RPMI7951 (cell line): ENCODE results near the gene SSH2. TPM values are rescaled to one million over a fixed set of nuclear protein-coding genes. Genes with fewer than 3 reads are reported as not detected.

Experiments
- DNase-seq: peaks from one replicate; pipeline ENCODE4 v3.0.0-alpha.2; 2012; ENCODE audit warnings: low read depth
- total RNA-seq: library from RNA; depleted of rRNA; stranded (reverse); fragments of >200 nt; shearing (Covaris generic); gene quantifications from 2 replicates; pipeline ENCODE4 v1.2.3, GENCODE V29; 2014

SSH2 gene
- total RNA-seq, 1 experiment from 2014 or later: 8.7 TPM

DNA sequence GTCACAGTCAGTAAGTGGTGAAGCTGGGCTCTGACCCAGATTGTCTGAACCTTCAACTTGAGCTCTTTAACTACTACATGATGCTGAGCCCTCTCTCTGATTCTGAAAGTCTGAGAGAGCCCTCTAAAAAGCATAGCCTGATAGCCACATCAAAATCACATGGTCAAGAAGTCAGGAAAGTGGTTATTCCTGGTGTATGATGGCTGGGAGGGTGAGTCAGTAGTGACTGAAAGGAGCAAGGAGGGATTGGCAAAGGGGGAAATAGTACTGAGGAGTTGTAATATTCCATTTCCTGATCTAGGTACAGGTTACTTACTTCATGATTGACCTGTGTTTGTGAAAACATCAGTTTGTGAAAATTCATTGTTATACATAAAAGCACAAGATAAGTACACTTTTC is 89.1 kb downstream of the SSH2 start:
- DNase-seq: peak; percentile 10

DNA sequence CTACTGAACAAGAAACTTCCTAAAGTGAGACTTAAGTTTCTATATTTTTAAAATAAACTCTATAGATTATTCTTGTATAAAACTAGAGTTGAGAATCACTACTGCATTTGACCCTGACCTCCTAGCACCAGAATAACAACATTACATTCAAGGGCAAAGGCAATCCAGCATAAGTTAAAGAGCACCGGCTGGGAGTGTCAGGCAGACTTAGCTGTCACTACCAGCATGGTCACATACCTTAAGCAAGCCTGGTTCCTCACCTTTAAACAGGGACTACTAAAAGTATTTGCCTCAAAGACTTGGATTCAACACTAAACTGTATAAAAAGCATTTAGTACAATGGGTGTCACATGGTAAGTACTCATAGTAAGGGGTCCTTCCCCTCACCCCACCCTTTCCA is 90.4 kb downstream of the SSH2 start:
- no peak for DNase-seq

DNA sequence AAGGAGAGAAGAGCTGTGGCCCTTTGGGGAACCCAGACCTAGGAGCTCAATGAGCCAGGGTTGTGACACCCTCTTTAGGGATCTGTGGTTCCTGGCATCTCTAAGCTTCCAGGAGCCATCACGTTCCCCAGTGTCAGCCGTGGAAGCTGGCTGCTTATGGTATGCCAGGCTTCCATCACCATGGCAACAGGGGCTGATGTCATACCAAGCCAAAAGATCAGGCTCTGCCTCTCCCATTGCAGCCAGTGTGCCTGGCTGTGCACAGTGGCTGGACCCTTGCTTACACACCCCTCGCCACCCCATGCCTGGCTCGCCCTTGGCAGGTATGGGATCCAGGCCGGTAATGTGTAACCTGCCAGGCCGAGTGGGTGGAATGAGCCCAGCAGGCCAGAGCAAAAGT is 91.1 kb downstream of the SSH2 start:
- peak; percentile 29 for DNase-seq

DNA sequence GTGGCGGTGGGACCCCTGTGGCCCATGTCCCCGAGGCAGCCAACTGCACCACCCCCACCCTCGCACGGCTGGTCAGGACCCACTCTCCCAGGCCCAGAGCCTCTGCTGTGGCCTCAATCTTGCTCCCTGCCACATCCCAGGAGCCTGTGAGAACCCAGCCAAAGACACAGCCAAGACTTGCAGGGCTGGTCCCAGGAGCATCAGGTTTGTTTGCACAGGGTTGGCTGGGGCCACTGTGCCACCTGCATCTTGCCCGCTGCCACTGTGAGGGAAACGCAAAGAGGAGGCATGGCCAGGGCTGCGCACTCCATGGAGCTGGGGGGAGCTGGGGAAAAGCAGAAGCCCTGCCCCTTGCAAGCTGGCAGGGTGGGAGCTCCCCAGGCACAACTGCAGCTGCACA is 92.5 kb downstream of the SSH2 start:
- DNase-seq: no peak

DNA sequence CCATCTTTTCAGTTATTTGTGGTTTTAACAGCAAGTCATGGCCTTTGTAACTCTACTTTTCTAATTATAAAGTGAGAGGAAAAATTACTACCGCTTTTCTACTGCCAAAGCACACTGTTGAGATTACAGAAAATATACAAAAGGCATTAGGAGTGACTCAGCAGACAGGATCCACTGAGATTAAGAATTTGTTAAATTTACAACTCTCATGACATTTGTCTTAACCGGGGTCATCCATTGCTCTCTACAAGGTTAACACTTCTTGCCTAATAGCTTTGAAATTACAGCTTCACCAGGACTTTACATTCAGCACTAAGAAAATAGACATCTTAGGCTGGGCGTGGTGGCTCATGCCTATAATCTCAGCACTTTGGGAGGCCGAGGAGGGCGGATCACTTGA is 93.4 kb downstream of the SSH2 start:
- no peak for DNase-seq

DNA sequence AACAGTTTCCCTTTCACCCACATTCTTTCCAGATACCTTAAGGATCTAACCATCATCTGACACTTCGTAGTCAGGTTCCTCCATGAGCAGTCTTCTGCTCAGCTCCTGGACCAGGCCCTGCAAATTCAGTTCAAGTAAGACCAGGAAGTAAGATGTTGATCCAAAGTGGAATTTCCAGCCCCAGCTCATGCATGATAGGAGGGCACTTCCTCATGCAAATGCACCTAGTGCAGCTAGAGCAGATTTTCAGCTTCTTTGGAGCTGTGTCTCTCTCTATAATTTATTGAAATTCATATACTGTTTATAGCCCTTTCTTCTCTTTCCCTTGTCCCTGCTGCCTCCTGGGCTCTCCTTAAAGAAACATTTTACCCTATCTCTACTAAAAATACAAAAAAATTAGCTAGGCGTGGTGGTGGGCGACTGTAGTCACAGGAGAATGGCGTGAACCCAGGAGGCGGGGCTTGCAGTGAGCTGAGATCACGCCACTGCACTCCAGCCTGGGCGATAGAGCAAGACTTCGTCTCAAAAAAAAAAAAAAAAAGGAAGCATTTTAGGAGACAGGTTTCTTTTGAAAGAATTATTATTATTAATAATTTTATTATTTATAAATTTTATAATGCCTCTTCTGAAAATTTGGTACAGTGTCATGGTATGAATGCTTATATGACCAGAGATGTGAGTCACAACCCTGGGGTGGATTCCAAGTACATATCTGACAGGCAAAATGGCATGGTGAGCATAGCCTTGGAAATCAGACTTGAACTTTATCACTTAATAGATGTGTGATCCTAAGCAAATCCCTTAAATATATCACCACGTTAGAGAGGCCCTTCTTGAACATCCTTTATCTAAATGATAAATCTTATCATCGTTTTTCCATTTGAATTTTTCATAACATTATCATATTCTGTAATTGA is 94.3 kb downstream of the SSH2 start:
- peak; percentile 26 for DNase-seq

DNA sequence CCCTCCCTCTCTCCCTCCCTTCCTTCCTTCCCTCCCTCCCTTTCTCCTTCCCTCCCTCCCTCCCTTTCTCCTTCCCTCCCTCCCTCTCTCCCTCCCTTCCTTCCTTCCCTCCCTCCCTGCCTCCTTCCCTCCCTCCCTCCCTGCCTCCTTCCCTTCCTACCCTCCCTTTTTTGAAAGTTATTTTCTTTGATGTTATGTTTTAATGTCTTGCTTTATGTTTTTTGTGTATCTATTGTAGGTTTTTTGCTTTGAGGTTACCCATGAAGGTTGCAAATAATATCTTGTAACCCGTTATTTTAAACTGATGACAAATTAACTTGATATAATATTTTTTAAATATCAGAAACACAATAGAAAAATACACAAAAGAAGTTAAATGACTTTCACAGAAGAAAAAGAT is 96.2 kb downstream of the SSH2 start:
- no peak for DNase-seq

DNA sequence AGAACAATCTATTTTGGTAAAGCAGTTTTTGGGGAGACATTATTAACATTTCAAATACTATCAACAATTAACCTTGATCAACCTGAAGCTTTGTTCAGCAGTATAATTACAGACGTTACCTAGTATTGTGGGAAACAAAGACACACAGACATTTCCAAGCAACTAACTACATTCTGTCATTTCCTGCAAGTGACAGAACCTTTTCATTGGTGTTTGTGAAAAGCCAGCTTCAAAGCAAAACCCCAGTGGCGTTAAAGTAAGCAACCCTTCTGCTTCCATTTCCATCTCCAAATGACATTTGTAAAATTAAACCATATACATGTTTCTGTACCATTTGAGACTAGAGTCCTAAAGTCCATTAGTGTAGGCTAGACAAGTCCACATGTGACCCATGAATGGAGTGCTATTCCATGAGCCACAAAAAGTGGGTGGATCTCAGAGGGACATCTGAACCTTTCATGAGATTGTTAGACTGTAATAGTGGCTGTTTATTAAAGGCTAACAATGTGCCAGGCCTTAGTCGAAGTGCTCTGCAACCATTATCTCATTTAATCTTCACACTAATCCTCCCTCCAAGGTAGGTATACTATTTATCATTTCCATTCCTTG is 101.2 kb downstream of the SSH2 start:
- DNase-seq: no peak

DNA sequence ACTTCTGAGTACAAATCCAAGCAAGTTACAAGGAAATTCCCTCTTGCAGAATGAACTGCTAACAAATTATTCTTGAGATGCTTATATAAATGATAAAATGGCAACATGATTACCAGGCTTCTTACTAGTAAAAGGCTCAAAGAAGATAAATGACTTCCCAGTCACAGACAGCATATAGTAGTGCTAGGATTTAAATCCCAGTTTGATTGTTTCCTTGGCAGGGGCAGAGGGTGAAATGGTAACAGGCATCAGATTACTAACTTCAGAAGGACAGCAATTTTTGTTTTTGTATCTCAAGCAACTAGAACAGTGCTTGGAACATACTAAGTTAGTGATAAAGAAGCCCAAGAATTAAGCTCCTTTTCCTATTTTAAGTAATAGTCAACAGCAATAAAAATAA is 102.8 kb downstream of the SSH2 start:
- no peak for DNase-seq

DNA sequence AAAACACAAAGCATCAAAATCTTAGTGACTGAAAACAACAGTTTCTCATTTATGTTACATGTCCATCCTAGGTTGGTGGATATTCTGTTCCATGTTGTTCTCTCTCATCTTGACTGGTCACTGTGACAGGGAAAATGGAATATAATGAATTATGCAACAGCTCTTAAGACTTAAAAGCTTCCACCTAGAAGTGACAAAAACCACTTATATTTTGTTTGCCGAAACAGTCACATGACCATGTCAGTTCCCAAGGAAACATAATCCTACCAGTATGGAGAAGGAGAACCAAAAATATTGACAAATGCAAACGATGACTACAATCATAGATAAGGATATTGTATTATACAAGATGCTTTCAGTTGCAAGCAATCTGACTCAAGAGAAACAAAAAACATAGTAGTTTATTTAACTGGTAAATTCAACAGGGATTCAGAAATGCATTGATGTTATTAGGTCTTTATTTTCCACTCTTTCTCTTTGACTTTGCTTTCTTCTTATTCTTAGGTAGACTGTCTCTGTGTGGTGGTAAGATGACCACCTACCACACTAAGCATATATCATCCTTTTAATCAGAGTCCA is 103.8 kb downstream of the SSH2 start:
- no peak for DNase-seq

DNA sequence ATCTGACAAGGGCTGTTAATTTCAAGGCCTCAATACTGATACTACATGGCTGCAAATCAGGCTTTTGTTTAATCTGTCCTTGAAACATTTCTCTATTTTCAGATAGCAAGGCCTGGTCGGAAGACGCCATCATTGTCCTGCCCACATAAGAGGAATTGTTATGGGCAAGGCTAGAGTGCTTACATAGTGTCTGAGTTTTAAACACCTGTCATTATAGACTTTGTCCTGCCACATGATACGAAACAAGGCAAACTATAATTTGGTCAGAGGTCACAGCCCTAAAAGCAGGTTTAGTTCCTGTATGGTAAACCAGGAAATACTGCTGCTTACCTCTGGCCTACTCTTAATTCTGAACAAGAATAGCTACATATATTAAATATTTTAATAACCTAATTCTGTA is 104.4 kb downstream of the SSH2 start:
- no peak for DNase-seq

DNA sequence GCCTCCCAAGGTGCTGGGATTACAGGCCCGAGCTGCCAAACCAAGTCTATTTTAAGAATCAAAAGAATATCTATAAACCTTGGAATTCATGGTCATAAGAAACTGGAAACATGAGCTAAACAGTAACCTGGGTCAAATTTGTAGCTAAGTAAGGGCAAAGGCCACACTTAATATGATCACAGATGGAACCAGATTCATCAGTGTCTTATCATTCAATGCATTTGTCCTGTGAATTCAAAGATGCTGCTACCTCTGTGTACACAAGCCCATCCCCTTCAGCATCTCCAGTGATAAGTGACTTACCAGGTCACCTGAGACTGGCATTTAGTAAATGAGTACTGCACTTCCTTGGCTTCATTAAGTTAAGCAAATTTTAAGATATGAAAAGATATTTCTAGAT is 108.1 kb downstream of the SSH2 start:
- no peak for DNase-seq

DNA sequence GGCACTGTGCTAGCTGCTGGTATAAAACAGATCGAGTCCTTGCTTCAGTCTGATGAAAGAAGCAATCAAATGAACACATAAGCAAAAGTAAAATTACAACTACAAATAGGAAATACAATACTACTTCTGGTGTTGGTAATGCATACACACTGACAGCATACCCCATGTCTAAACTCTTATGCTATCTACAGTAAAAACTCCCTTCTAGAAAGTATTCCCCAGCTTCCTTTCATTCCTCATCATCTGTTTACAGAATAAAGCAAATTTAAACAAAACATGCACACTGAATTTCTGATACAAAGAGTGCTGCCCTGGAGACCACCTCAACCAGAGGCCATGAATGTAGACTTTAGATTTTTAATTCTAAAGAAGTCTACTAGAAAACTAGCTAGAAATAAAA is 109.6 kb downstream of the SSH2 start:
- DNase-seq: no peak

DNA sequence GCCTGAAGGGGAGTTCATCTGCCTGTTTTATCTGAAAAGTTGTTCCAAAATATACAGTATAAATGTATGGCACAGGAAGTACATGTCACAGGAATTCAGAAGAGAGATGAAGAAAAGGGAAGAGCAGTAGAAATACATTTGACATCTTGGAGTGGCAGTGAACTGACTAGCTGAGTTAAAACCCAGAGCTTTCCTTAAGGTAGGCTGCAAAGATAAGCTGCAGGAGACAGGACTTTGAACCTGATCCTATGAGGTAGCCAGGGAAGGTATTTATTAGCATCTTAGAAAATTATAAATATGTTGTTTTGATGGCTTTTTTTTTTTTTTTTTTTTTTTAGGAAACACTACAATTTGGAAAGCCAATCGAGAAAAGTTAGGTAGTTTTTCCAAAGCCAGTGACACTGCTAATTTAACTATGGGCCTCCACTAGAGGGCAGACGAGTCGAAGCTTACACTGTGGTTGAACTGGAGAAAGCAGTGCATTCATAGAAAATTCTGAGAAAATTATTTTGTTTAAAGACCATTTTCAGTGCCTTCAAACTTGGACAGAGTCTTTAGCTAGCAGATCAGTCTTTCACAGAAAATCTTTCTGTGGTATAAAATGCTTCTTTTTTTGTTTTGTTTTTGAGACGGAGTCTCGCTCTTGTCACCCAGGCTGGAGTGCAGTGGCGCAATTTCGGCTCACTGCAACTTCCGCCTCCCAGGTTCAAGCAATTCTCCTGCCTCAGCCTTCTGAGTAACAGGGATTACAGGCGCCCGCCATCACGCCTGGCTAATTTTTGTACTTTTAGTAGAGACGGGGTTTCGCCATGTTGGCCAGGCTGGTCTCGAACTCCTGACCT is 122.3 kb downstream of the SSH2 start:
- DNase-seq: peak; percentile 60

DNA sequence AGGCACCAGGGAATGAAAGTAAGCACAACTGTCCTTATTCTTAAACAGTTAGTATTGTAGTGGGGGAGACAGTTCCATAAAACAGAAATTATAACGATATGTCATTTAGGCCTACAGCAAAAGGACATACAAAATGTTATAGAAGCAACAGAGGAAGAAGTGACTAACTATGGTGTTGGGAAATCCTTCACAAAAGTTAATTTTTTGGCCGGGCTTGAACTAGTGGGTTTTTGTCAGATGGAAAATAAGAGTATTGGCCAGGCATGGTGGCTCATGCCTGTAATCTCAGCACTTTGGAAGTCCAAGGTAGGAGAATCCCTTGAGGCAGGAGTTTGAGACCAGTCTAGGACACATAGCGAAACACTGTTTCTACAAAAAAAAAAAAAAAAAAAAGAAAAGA is 127.8 kb downstream of the SSH2 start:
- no peak for DNase-seq

DNA sequence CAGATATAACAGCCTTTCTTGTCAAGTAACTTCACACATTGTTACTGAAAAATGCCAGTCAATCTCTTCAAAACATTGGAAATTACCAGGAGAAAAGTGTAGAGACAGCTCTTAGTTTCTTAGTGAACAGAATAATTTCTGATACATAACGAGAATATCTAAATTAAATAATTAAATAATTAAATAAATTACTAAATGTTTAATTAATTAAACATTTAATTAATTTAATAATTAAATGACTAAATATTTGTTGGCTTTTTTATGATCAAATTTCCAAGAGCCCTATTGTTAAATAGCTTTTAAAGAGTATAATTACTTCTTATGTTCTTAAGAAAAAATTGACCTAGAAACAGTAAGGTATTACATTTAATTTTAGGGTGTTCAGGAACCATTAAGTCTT is 129.6 kb downstream of the SSH2 start:
- no peak for DNase-seq

DNA sequence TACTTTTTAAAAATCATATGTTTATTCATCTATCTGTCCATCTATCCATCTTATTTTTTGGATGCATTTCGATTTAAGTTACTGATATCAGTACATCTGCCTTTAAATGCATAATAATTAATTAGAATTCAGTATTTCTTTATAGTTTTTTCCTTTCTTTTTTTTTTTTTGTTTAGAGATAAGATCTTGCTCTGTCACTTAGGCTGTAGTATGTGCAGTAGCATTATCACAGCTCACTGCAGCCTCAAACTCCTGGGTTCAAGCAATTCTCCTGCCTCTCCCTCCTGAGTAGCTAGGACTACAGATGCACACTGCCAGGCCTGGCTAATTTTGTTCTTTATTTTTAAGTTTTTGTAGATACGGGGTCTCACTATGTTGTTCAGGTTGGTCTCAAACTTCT is 133.4 kb downstream of the SSH2 start:
- no peak for DNase-seq

DNA sequence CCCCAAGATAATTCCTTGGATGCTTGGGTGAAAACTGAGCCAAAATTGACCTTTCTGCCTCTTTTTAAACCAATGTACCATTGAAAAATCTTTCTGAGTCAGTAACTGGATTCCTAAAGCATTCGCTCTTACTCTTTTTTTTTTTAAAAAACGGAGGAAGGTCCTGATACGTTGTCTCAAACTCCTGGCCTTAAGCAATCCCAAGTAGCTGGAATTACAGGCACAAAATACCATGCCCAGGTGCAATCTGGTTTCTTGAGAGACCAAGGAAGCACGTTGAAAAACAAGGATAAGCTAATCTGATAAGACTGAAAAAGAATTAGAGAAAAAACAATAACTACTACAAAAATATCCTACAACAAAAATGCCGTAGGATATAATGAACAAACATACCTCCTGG is 136.5 kb downstream of the SSH2 start:
- DNase-seq: no peak

DNA sequence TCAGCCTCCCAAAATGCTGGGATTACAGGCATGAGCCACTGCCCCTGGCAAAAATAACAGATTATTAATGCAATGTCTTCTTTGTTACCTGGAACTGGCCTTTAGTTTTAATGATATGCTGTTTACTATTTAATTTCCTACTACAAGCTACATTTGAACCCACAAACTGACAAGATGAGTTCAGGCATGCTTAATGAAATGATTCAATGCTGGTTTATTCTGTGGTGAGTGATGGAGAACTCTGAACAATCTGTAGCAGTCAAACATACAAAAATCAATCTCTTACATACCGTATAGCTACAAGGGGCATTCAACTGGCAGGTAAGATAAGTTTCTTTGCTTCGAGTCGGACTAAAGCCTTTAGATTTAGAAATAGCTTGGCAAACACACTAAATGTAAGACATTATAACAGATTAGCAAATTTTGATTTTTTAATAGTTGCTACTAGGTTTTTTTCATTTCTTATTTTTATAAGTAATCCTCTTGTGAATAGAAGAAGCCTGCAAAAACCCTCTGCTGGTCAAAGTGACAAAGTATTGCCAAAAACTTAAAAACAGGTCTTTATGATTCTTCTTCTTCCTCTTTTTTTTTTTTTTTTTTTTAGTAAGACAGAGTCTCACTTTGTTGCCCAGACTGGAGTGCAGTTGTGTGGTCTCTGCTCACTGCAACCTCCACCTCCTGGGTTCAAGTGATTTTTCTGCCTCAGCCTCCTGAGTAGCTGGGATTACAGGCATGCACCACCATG is 138.5 kb downstream of the SSH2 start:
- no peak for DNase-seq

DNA sequence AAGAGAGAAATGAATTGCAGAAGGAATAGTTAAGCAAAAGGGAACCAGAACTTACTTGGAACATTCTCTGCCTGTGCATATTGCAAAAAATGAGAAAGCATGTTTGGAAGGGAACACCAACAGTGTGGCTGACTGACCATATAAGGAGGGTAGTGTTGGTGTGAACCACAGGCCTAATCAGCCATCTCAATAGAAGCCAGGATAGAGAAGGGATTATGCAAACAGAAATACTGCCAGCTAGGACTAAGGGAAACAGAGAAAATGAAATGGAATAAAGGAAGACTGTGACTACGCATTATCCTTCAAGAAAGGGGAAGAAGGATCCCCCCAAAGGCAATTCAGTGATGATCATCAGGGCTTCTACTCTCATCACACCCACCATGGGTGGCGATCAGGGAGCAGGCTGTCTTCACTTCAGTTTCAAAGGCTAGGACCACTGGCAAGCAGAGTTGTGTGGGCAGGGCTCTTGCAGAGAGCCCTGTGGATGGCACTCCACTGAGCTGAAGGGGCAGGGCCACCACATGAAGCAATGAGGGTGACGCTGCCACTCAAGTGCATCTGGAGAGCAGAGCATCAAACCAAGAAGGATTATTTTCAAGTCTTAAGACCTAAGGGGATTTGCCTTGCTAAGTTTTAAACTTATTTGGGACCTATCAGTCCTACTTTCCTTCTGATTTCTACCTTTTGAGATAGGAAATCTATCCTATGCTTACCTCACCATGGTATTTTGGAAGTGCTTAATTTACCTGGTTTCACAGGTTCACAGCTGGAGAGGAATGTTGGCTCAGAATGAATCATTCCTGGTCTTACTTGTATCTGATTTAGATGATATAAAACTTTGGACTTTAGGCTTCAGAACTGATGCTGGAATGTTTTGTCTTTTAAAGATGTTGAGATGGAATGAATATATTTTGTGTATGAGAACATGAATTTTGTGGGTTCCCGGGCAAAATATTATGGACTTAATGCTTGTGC is 140.5 kb downstream of the SSH2 start:
- no peak for DNase-seq
